Esophagus squamous epithelium (tissue), 5 donors: Measurements from ENCODE around the gene SMPX. TPM values are rescaled to one million over a fixed set of nuclear protein-coding genes. Genes with fewer than 3 reads are reported as not detected.

Source experiments
- DNase-seq: peaks from one replicate; lab custom pipeline; 2025; lab: John Stamatoyannopoulos, UW
- H3K27ac ChIP-seq, 4 donors: fragments of 200-600 bp; sonication (generic); one replicate each; pipeline ENCODE4 v1.5.1; 2016 to 2019; ENCODE audit warnings: mild to moderate bottlenecking in 1 of 4
- H3K27me3 ChIP-seq, 4 donors: fragments of 200-600 bp; sonication (generic); 1 replicate in 3 of 4; 2 replicates in 1 of 4; pipeline versions ENCODE4 v1.5.1 to v1.6.0; 2017 to 2021; ENCODE audit warnings: antibody characterized with exemption in 1 of 4
- H3K36me3 ChIP-seq, 3 donors: fragments of 200-600 bp; sonication (generic); one replicate each; pipeline ENCODE4 v1.5.1; 2016 to 2019
- H3K4me1 ChIP-seq, 3 donors: fragments of 200-600 bp; sonication (generic); one replicate each; pipeline ENCODE4 v1.5.1; 2017 to 2019
- H3K4me3 ChIP-seq, 4 donors: fragments of 200-600 bp; sonication (generic); 1 replicate in 3 of 4; 2 replicates in 1 of 4; pipeline ENCODE4 v1.5.1; 2016 to 2019; ENCODE audit warnings: mild to moderate bottlenecking in 2 of 4, moderate library complexity in 1 of 4
- H3K9me3 ChIP-seq, 3 donors: fragments of 200-600 bp; sonication (generic); one replicate each; pipeline ENCODE4 v1.5.1; 2016 to 2019
- POLR2A ChIP-seq, 4 donors: fragments of 450-650 bp; IDR thresholded peaks; one replicate each; pipeline ENCODE4 v1.6.1; 2017; ENCODE audit warnings: antibody characterized with exemption in 4 of 4, mild to moderate bottlenecking in 4 of 4, moderate library complexity in 3 of 4
- WGBS, 2 donors: methylation state at CpG; one replicate each; pipeline ENCODE4 v1.1.5; 2018; 5-methylcytosine and 5-hydroxymethylcytosine counted together
- intact Hi-C: fragments of 100-400 bp; cut with DNase I; formaldehyde crosslinking; loops from one replicate; pipeline ENCODE4 v1.15.0; 2022
- total RNA-seq, 4 donors: library from RNA; depleted of rRNA; stranded (reverse); fragments of >200 nt; gene quantifications; one replicate each; pipeline ENCODE4 v1.1.0, GENCODE V29; 2016
- TF ChIP-seq, protein P1 (sequence below), 6 experiments: fragments of 450-650 bp in 4 of 6; fragments of 200-600 bp in 2 of 6; sonication (generic) in 2 of 6; IDR thresholded peaks; one replicate each; pipeline ENCODE4 v1.5.1; 2016 to 2019; ENCODE audit warnings: antibody characterized with exemption in 6 of 6, mild to moderate bottlenecking in 4 of 6, moderate library complexity in 4 of 6
- donor health status: DM: yes; HTN: yes; CAD: no.

The SMPX gene
- total RNA-seq, 4 donors from 2014 or later: not detected

DNA sequence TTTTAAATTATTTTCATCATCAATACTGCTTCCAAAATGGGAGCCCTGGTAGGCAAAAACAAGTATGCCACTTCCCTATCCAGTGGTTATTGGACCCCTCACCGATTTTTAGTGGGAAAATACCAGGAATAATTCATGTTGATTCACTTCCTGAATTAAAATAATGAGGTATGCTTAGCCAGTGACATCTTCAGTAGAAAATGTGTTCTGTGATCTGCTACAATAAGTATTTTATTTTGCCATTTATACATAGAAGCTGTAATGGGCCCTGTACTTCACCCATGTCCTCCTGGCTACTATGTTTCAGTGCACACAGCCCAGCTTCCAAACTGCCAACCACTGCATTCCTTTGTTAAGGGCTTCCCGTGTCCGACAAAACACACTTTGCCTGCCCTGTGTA, 58.8 kb downstream of the SMPX start:
- Histone ChIP-seq H3K27ac (no peak overlapping the region), H3K4me1 (no peaks in the 10 kb centered on the region)
- 42 to 47% methylated on average over 2 to 3 of the region's 3 CpGs for WGBS, 2 donors

DNA sequence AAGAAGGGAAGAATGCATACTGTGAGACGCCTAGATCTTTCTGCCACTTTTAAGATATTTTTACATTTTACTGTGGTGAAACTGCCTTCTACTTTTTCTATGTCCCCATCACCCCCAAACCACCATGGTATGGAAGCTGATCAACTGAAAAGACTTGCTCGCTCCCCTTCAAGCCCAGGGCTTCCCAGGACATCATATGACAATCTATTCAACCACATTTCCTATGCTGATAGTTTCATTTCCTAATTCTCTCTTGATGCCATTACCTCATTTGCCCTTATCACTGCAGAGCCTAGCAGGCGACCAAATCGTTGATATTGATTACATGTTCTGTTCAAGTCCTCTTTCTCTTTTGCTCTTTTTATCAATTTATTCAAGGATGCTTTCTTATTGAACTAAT, 59.6 kb downstream of the SMPX start:
- no peaks in the 10 kb centered on the region for H3K4me1 ChIP-seq
- no peak overlapping the region for H3K27ac ChIP-seq
- no peak overlapping the region for H3K4me3 ChIP-seq
- no peaks in the 10 kb centered on the region for H3K9me3 ChIP-seq
- no peaks in the 10 kb centered on the region for H3K36me3 ChIP-seq
- no peaks in the 10 kb centered on the region for H3K27me3 ChIP-seq
- intact Hi-C loops: no loop called here
- TF ChIP-seq, protein P1, sequence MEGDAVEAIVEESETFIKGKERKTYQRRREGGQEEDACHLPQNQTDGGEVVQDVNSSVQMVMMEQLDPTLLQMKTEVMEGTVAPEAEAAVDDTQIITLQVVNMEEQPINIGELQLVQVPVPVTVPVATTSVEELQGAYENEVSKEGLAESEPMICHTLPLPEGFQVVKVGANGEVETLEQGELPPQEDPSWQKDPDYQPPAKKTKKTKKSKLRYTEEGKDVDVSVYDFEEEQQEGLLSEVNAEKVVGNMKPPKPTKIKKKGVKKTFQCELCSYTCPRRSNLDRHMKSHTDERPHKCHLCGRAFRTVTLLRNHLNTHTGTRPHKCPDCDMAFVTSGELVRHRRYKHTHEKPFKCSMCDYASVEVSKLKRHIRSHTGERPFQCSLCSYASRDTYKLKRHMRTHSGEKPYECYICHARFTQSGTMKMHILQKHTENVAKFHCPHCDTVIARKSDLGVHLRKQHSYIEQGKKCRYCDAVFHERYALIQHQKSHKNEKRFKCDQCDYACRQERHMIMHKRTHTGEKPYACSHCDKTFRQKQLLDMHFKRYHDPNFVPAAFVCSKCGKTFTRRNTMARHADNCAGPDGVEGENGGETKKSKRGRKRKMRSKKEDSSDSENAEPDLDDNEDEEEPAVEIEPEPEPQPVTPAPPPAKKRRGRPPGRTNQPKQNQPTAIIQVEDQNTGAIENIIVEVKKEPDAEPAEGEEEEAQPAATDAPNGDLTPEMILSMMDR (IDR thresholded peaks at IDR 0.05): no peak
- TF ChIP-seq POLR2A (IDR thresholded peaks at IDR 0.05): no peak
- WGBS, 2 donors: 60 to 74% methylated on average over 4 of the region's 4 CpGs
- no peak for DNase-seq

More for the DNA sequence above, 58.8 kb downstream of the SMPX start:
- H3K36me3 ChIP-seq: no peaks in the 10 kb centered on the region
- no peak for TF ChIP-seq POLR2A (IDR thresholded peaks at IDR 0.05)
- TF ChIP-seq, protein P1 (IDR thresholded peaks at IDR 0.05): no peak
- H3K4me3 ChIP-seq: no peak overlapping the region
- DNase-seq: no peak
- H3K27me3 ChIP-seq: no peaks in the 10 kb centered on the region
- H3K9me3 ChIP-seq: no peaks in the 10 kb centered on the region
- intact Hi-C loops: no loop called here

DNA sequence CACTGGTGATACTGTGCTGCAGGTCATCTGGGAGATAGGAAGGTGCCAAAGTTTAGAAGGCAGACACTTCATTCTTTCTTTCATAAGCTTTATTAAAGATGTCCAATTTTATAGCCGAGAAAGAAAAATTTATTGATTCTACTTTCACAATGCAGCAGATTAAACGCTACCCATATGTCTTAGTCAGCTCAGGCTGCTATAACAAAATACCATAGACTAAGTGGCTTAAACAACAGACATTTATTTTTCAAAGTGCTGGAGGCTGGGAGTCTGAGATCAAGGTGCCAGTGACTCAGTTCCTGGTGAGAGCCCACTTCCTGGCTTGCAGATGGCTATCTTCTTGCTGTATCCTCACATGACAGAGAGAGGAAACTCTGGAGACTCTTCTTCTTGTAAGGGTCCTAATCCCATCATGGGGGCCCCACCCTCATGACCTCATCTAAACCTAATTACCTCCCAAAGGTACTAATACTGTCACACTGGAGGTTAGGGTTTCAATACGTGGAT, 66.4 kb downstream of the SMPX start:
- 76 to 78% methylated on average over 3 of the region's 3 CpGs for WGBS, 2 donors
- H3K9me3 ChIP-seq: no peaks in the 10 kb centered on the region
- no peak overlapping the region for H3K27ac ChIP-seq
- H3K4me1 ChIP-seq: no peaks in the 10 kb centered on the region
- DNase-seq: no peak
- H3K36me3 ChIP-seq: no peaks in the 10 kb centered on the region
- H3K27me3 ChIP-seq: no peaks in the 10 kb centered on the region
- no peak overlapping the region for H3K4me3 ChIP-seq
- intact Hi-C loops: no loop called here
- no peak for TF ChIP-seq POLR2A (IDR thresholded peaks at IDR 0.05)
- TF ChIP-seq, protein P1 (IDR thresholded peaks at IDR 0.05): no peak

DNA sequence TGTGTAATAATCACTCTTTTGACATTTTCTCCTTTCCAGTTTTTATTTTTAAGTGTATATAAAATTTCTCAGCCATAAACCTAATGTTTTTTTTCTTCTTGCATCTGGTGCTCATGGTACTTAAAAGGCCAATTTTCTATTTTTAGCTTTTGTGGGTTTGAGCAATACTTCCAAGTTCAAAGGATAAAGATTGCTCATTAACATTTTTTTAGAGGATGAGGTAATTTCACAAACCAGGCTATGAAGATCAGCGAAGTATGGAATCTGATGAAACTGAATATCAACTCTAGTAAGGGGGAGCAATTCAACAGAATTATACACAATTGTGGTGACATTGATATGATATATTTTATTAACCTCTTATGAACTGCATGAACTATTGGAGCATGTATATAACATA, 74.0 kb downstream of the SMPX start:
- Histone ChIP-seq H3K36me3 (no peaks in the 10 kb centered on the region), H3K27me3 (no peaks in the 10 kb centered on the region), H3K9me3 (no peaks in the 10 kb centered on the region), H3K4me3 (no peak overlapping the region), H3K4me1 (no peaks in the 10 kb centered on the region), H3K27ac (no peak overlapping the region)
- intact Hi-C loops: no loop called here
- TF ChIP-seq, protein P1 (IDR thresholded peaks at IDR 0.05): no peak
- no peak for TF ChIP-seq POLR2A (IDR thresholded peaks at IDR 0.05)
- WGBS, 2 donors: 29 to 41% methylated on average over 1 of the region's 1 CpG
- no peak for DNase-seq

DNA sequence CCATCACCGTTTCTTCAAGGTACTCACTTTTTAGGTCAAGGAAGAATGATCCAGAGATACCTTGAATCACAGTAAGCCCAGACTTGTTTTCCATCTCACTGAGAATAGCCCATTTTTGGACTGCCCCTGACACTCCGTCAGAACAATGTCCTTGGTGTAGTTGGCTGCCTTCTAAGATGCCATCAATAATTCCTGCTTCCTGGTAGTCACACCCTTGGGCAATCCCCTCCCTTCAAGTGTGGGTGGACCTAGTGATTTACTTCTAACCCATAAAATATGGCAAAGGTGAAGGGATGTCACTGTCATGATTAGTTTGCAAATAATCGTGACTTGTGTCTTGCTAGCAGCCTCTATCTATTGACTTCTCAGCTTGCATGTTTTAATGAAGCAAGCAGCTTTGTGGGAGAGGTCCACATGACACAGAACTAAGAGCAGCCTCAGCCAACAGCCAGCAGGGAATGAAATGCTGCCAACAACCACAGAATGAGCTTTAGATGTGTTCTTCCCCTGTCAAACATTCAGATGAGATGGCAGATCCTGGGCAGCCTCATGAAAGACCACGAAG, 79.8 kb downstream of the SMPX start:
- WGBS, 2 donors: 34 to 39% methylated on average over 3 to 4 of the region's 4 CpGs
- H3K27ac ChIP-seq: no peak overlapping the region
- intact Hi-C loops: no loop called here
- TF ChIP-seq, protein P1 (IDR thresholded peaks at IDR 0.05): no peak
- no peak for TF ChIP-seq POLR2A (IDR thresholded peaks at IDR 0.05)
- no peaks in the 10 kb centered on the region for H3K36me3 ChIP-seq
- H3K27me3 ChIP-seq: no peaks in the 10 kb centered on the region
- DNase-seq: no peak
- H3K4me3 ChIP-seq: no peak overlapping the region
- H3K9me3 ChIP-seq: no peaks in the 10 kb centered on the region
- no peaks in the 10 kb centered on the region for H3K4me1 ChIP-seq
